NCI-H1417 treated with DMSO at 0.1 percent for 48 hours (cell line): ENCODE data around the gene SRI.
"Not testable (repeated sequence)": the region's sequence is repeated elsewhere in the genome, so short reads cannot be mapped to it uniquely, and the experiment has no call there.

Experiments used
- DNase-seq: peaks from one replicate; lab custom pipeline; 2025; lab: John Stamatoyannopoulos, UW

The SRI gene

GRCh38 chr7:88176190-88176589, 43.6 kb downstream of the SRI start:
- DNase-seq = no peak

DNA sequence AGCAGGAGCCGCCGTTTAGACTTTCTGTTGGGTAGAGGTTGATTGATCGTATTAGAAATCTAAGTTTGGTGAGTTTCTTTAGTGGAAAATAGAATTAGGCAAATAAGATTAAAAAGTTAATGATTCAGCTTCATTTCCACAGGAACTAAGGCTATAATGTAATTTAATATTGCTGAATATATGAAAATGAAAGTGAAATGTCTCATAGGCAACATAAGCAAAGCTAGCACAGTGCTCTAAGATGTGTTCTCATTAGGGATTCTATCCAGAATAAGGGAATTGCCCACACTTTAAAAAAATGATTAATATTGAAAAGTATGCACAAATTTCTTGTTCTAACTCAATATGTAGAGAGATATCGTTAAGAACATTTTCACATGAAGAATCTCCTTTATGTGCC, 47.0 kb downstream of the SRI start:
- DNase-seq = no peak

DNA sequence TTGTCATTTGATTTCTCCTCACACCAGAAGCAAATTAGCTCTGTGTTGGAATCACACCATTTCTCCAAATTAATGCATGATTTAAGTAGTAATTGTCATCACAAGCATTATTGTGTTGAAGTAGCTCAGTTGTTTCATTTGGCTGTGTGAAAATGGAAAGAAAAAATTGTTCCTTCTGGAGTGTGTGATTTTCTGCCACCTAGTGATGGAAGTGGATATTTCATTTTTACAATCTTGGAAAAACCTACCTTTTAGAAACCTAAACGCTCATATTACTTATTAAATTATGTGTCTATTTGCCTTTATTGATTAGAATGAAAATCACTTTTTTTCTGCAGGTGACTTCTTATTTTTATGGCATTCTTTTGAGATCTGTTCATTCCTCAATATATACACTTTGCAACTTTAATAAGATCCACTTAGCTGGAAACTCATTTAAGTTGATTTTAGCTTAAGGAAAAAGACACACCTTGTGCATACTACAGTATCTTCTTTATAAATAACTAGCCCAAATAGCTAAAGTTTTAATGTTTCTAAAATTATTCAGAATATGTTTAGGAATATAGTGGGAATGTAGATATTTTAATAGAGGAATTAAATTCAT, 50.0 kb downstream of the SRI start:
- DNase-seq = no peak

- no peak for DNase-seq
Observed at GRCh38 chr7:88167721-88168120, 52.1 kb downstream of the SRI start.

DNA sequence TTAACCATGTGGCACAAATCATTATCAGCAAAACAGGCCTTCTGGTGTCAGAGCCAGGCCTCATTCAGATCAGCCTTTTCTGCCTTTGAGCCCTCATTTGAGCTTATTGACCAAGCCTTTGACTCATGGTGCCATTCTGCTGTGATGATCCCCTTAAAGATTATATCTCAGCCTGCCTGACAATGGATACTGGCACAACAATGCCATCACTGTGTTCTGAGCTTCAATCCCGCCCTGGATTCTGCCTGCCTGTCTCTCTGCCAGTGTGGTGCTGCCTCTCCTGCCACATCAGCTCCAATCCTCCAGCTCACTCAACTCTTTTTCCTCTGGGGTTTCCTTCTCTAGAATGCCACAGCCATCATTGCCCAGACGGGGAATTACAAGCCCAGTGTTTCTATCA, 52.6 kb downstream of the SRI start:
- no peak for DNase-seq

DNA sequence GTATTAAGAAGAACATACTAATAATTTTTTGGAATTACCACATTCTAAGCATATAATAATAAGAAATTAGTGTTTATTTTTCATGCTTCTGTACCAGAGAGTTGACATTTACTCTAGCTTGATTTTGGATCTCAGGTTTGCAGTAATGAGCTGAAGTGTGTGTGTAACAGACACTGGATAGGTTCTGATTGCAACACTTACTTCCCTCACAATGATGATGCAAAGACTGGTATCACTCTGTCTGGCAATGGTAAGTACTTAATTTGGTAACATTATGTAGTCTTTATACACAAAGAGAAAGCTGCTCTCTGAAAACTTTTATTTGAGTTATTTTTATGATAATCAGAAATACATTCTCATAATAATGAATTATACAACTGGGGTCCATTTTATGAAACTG, 54.1 kb downstream of the SRI start:
- no peak for DNase-seq

GRCh38 chr7:88159741-88160140, 60.1 kb downstream of the SRI start:
- not testable (repeated sequence) for DNase-seq

GRCh38 chr7:88156356-88156755, 63.5 kb downstream of the SRI start:
- DNase-seq = no peak

- DNase-seq = no peak
Observed at GRCh38 chr7:88155756-88156155, 64.1 kb downstream of the SRI start.
